ENCODE data around the gene OR4F15. TPM values are rescaled to one million over a fixed set of nuclear protein-coding genes. Genes with fewer than 3 reads are reported as not detected.

OR4F15 gene
- total and polyA plus RNA-seq, 2 of the 8 experiments (the other 6 are each of a cell fraction or from before 2014, with no cell fraction given) = not detected

GRCh38 chr15:101765772-101766456 is 46.1 kb upstream of the OR4F15 start:
- no peak for DNase-seq (ENCODE audit: low read depth in 1 of 2, low spot score in 2 of 2)
- H3K79me2 ChIP-seq (ENCODE audit: control insufficient read depth in 1 of 2, insufficient read depth in 2 of 2, low read length in 2 of 2) = no peaks in the 10 kb centered on the region
- no peaks in the 10 kb centered on the region for H3K36me3 ChIP-seq (ENCODE audit: control insufficient read depth in 2 of 4, insufficient read depth in 4 of 4, low read length in 3 of 4)
- 85% methylated on average over 13 of the region's 15 CpGs; no CpG with 5 or more reads in 1 of the 2 experiments for WGBS, 2 experiments (ENCODE audit: extremely low coverage in 1 of 2, insufficient coverage in 1 of 2, insufficient read length in 1 of 2, insufficient replicate concordance in 2 of 2, low coverage in 1 of 2, low lambda C conversion rate in 2 of 2, missing lambda C conversion rate in 1 of 2)
- H3K4me1 ChIP-seq (replicated peaks in 1 of 4; ENCODE audit: control insufficient read depth in 3 of 4, insufficient read depth in 4 of 4, low read length in 3 of 4) = no peaks in the 10 kb centered on the region
- H3K9me3 ChIP-seq (ENCODE audit: insufficient read depth in 2 of 2, low read depth in 1 of 2, low read length in 1 of 2) = peaks cover 3 to 28% of the 10 kb centered on the region in 2 experiments; a peak in 2 of 4 replicates
- no peak overlapping the region for H2BK20ac ChIP-seq (ENCODE audit: low read length)
- no peak overlapping the region for H2BK15ac ChIP-seq (ENCODE audit: low read length)
- H4K20me1 ChIP-seq (replicated peaks in 1 of 2; ENCODE audit: control insufficient read depth in 1 of 2, insufficient read depth in 2 of 2, low read length in 2 of 2) = no peaks in the 10 kb centered on the region
- H2BK12ac ChIP-seq (ENCODE audit: low read depth, low read length) = no peak overlapping the region
- H3K4me3 ChIP-seq (ENCODE audit: extremely low read depth in 1 of 4, insufficient read depth in 2 of 4, low read depth in 3 of 4, low read length in 4 of 4) = no peak overlapping the region
- H3K23me2 ChIP-seq (ENCODE audit: low read depth, low read length) = no peaks in the 10 kb centered on the region
- H2BK120ac ChIP-seq (replicated peaks; ENCODE audit: low read depth, low read length) = no peak overlapping the region
- no peak for FAIRE-seq
- no peak overlapping the region for H4K5ac ChIP-seq (ENCODE audit: insufficient read length, low read depth, low read length)
- H3K23ac ChIP-seq (ENCODE audit: insufficient read length) = no peak overlapping the region
- no peak overlapping the region for H4K91ac ChIP-seq (replicated peaks; ENCODE audit: insufficient read length, low read length)
- no peak overlapping the region for H2AFZ ChIP-seq (ENCODE audit: low read length)
- CTCF ChIA-PET (ENCODE audit: partially characterized antibody) = interaction anchor here (1.2 kb wide), 1 partner anchor 1968 kb away, joined by 9 read pairs; no protein-coding TSS in a partner anchor
- no peak overlapping the region for H3K14ac ChIP-seq (ENCODE audit: insufficient read length)
- no peak overlapping the region for H3K18ac ChIP-seq (ENCODE audit: extremely low read depth, low read length)
- no peaks in the 10 kb centered on the region for H3K79me1 ChIP-seq (ENCODE audit: low read depth, low read length)
- no peak overlapping the region for H3K4ac ChIP-seq (replicated peaks; ENCODE audit: insufficient read length, low read depth, low read length)
- no peak overlapping the region for H2AK5ac ChIP-seq (ENCODE audit: low read depth, low read length)
- no peaks in the 10 kb centered on the region for H3K27me3 ChIP-seq (replicated peaks in 1 of 4; ENCODE audit: control insufficient read depth in 3 of 4, extremely low read depth in 1 of 4, insufficient read depth in 3 of 4, low read length in 3 of 4)
- POLR2A ChIA-PET (ENCODE audit: partially characterized antibody) = no interaction called here
- H3K4me2 ChIP-seq (ENCODE audit: insufficient read depth in 1 of 2, low read depth in 2 of 2, low read length in 2 of 2) = no peak overlapping the region
- H4K8ac ChIP-seq (ENCODE audit: extremely low read depth, insufficient read depth, low read length) = no peak overlapping the region
- no peak overlapping the region for H2BK5ac ChIP-seq (ENCODE audit: low read depth, low read length)
- no peak overlapping the region for H3K56ac ChIP-seq (replicated peaks; ENCODE audit: insufficient read length, low read depth, low read length)
- no peak overlapping the region for H3K27ac ChIP-seq (ENCODE audit: low read depth, low read length)
- H3K9ac ChIP-seq (replicated peaks in 1 of 4; ENCODE audit: extremely low read depth in 1 of 4, low read depth in 3 of 4, low read length in 3 of 4) = no peak overlapping the region
- no peak for TF ChIP-seq CHD2 (IDR thresholded peaks at IDR 0.05; ENCODE audit: low read length)
- no peak for TF ChIP-seq ASH2L (IDR thresholded peaks at IDR 0.05; ENCODE audit: low read length)
- TF ChIP-seq CEBPB (IDR thresholded peaks at IDR 0.05; ENCODE audit: low read depth, low read length) = no peak
- TF ChIP-seq HDAC6 (IDR thresholded peaks at IDR 0.05; ENCODE audit: low read depth, low read length) = no peak
- no peak for TF ChIP-seq RFX5 (IDR thresholded peaks at IDR 0.05; ENCODE audit: borderline replicate concordance, low read depth, low read length)
- TF ChIP-seq, protein P1, sequence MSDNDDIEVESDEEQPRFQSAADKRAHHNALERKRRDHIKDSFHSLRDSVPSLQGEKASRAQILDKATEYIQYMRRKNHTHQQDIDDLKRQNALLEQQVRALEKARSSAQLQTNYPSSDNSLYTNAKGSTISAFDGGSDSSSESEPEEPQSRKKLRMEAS (IDR thresholded peaks at IDR 0.05) = no peak
- TF ChIP-seq EGR1 (IDR thresholded peaks at IDR 0.05; ENCODE audit: borderline replicate concordance, low read depth, low read length) = no peak
- no peak for TF ChIP-seq RXRA (IDR thresholded peaks at IDR 0.05; ENCODE audit: insufficient read depth, low read depth, low read length)
- no peak for TF ChIP-seq HDAC2 (IDR thresholded peaks at IDR 0.05; ENCODE audit: borderline replicate concordance in 1 of 2, low read depth in 2 of 2, low read length in 2 of 2)
- no peak for TF ChIP-seq ATF2 (IDR thresholded peaks at IDR 0.05; ENCODE audit: low read length)
